HG03103 (cell line): ENCODE results near the gene PPCS.

Experiments
- ATAC-seq: cut with Tn5 transposase; IDR thresholded peaks from one replicate; pipeline ENCODE4 v1.9.1; 2021; ENCODE audit warnings: low read depth; ENCODE audit not compliant: unreplicated experiment

Gene PPCS

GRCh38 chr1:42456010-42456753 is at the start of gene PPCS, which contains the start of gene ZMYND12:
Gene PPCS (plus strand): TSS chr1:42456543. CDS start chr1:42456566, 23 bp downstream.
Gene ZMYND12 (minus strand): TSS chr1:42456022. CDS start chr1:42455997, 25 bp downstream.
- ATAC-seq, result peak; percentile 66

GRCh38 chr1:42414551-42415496 is 41.5 kb upstream of the PPCS start:
- no peak for ATAC-seq

- ATAC-seq, result no peak
Measured at GRCh38 chr1:42417166-42417565, 39.2 kb upstream of the PPCS start.

GRCh38 chr1:42418516-42418915 is 37.8 kb upstream of the PPCS start:
- no peak for ATAC-seq

- ATAC-seq, result no peak
Measured at GRCh38 chr1:42419126-42419821, 37.1 kb upstream of the PPCS start.

GRCh38 chr1:42420121-42420520 is 36.2 kb upstream of the PPCS start:
- no peak for ATAC-seq

- ATAC-seq, result no peak
Measured at GRCh38 chr1:42420911-42421585, 35.3 kb upstream of the PPCS start.

GRCh38 chr1:42422737-42423136 is 33.6 kb upstream of the PPCS start:
- no peak for ATAC-seq

- ATAC-seq, result no peak
Measured at GRCh38 chr1:42423681-42424080, 32.7 kb upstream of the PPCS start.

- ATAC-seq, result no peak
Measured at GRCh38 chr1:42424201-42424600, 32.1 kb upstream of the PPCS start.

- no peak for ATAC-seq
Measured at GRCh38 chr1:42427240-42427639, 29.1 kb upstream of the PPCS start.

- ATAC-seq, result no peak
Measured at GRCh38 chr1:42429603-42430002, 26.7 kb upstream of the PPCS start.

- no peak for ATAC-seq
Measured at GRCh38 chr1:42430286-42431135, 25.8 kb upstream of the PPCS start.

GRCh38 chr1:42431514-42431913 is 24.8 kb upstream of the PPCS start:
- ATAC-seq, result no peak

GRCh38 chr1:42432714-42433113 is 23.6 kb upstream of the PPCS start:
- ATAC-seq, result no peak

- ATAC-seq, result no peak
Measured at GRCh38 chr1:42433369-42433768, 23.0 kb upstream of the PPCS start.

GRCh38 chr1:42434340-42434739 is 22.0 kb upstream of the PPCS start:
- no peak for ATAC-seq

- no peak for ATAC-seq
Measured at GRCh38 chr1:42439940-42440339, 16.4 kb upstream of the PPCS start.

- no peak for ATAC-seq
Measured at GRCh38 chr1:42442662-42443061, 13.7 kb upstream of the PPCS start.
